HG03439 (cell line): ENCODE measurements around the gene SLC12A9.

Experiments used
- ATAC-seq: cut with Tn5 transposase; IDR thresholded peaks from one replicate; pipeline ENCODE4 v1.9.1; 2021; ENCODE audit warnings: mild to moderate bottlenecking, moderate library complexity; ENCODE audit not compliant: unreplicated experiment

Gene SLC12A9

DNA sequence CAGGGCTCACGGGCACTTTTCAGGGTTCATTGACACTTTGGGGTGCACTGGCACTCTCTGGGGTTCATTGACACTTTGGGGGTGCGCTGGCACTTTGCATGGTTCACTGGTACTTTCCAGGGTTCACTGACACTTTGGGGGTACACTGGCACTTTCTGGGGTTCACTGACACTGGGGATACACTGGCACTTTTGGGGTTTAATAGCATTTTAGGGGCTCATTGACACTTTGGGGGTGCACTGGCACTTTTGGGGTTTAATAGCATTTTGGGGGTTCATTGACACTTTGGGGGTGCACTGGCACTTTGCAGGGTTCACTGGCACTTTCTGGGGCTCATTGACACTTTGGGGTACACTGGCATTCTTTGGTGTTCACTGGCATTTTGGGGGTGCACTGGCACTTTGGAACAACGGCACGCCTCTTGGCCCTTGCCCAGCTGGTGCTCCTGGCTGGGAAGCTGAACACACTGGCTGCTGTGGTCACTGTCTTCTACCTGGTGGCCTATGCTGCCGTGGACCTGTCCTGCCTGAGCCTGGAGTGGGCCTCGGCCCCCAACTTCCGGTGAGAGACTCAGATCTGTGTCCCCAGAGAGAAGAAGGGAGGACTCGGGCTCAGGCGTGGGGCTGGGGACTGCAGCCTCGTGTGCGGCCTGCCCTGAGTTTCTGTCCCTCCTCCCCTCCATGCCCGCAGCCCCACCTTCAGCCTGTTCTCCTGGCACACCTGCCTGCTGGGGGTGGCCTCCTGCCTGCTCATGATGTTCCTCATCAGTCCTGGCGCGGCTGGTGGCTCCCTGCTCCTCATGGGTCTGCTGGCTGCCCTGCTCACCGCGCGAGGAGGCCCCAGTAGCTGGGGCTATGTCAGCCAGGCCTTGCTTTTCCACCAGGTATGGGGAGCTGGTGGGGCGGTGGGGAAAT lies 8.4 kb downstream of the SLC12A9 start:
- no peak for ATAC-seq

DNA sequence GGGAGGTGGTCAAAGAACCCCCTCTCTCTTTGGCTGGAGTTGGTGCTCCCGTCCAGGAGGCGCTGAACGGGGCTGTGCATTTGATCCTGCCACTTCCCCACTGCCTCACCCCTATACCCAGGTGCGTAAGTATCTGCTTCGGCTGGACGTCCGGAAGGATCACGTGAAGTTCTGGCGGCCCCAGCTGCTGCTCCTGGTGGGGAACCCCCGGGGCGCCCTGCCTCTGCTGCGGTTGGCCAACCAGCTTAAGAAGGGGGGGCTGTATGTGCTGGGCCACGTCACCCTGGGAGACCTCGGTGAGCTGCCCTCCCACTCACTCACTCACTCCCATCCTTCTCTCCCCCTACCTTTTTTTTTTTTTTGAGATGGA lies 9.1 kb downstream of the SLC12A9 start:
- ATAC-seq, result no peak

DNA sequence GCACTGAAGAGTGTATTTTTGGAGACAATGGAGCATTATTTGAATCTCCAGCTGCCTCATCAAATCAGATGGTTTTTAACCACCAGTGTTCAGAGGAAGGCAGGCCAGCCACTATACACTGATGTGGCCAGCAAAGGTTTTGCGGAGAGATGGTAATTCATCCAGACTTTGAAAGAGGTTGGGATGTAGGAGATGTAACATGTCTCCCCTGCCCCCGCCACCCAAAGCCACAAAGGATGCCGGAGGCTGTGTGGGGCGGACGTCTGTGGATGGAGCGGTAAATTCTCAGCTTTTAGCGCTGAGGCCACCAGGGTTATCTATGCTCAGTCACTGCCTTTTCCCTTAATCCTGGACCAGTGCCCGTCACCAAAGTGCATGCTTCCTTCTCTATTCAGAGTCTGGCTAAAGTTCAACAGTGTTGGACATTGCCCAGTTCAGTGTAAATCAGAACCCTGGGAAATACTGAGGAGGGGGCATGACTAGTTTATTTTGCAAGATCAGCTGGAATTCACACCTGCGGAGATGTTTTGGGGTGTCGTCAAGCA lies 11.0 kb downstream of the SLC12A9 start:
- ATAC-seq, result no peak

DNA sequence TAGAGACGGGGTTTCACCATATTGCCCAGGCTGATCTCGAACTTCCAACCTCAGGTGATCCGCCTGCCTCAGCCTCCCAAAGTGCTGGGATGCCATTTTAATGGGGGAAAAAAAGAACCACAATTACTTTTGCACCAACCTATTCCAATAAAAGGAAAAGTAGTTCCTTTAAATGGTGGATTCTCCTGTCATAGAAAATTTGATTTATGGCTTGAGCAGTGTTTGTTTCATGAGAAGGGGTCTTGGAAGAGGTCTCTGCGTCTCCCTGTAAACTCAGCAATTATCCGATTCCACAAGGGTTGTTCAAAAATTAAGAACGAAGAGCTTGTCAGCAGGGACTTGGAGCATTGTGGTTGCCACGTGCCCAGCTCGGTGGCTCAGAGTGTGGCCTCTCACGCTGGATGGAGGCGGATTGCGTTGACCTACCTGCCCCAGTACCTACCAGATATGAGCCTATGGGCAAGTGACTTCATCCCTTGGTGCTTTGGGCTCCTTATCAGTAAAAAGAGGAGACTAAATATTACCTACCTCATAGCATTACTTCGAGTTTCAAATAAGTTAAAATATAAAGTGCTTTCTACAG lies 11.8 kb downstream of the SLC12A9 start:
- no peak for ATAC-seq

DNA sequence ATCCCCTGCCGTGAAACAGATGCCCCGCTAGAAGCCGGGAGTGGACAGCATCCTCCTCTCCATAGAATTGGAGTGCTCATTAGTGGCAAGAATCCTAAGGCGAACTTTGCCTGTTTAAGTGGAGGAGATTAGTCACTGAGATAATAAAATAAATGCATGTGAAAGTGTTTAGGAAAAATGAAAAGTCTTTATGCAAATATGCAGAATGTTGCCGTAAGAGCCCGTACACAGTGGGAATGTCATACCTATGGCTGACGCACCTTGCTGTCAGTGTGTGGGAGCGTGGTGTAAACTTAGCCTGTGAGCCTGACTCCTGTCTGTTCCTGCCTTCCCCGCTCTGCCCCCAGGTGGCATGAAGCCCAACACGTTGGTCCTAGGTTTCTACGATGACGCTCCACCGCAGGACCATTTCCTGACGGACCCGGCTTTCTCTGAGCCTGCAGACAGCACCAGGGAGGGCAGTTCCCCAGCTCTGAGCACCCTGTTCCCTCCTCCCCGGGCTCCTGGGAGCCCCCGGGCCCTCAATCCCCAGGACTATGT lies 12.9 kb downstream of the SLC12A9 start:
- ATAC-seq, result no peak

DNA sequence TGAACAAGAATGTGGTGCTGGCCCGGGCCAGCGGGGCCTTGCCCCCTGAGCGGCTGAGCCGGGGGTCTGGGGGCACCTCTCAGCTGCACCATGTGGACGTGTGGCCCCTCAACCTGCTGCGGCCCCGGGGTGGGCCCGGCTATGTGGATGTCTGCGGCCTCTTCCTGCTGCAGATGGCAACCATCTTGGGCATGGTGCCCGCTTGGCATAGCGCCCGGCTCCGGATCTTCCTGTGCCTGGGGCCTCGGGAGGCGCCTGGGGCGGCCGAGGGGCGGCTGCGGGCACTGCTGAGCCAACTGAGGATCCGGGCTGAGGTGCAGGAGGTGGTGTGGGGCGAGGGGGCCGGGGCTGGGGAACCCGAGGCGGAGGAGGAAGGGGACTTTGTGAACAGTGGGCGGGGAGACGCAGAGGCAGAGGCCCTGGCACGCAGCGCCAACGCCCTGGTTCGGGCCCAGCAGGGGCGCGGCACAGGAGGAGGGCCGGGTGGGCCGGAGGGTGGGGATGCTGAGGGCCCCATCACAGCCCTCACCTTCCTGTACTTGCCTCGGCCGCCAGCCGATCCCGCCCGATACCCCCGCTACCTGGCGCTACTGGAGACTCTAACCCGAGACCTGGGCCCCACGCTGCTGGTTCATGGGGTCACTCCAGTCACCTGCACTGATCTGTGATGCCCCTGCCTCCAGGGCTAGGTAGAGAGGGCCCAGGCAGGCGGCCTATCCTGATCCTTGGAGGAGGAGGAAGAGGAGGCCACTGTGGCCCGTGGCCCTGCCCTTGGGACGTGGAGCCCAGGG lies 13.6 kb downstream of the SLC12A9 start:
- ATAC-seq, result no peak

DNA sequence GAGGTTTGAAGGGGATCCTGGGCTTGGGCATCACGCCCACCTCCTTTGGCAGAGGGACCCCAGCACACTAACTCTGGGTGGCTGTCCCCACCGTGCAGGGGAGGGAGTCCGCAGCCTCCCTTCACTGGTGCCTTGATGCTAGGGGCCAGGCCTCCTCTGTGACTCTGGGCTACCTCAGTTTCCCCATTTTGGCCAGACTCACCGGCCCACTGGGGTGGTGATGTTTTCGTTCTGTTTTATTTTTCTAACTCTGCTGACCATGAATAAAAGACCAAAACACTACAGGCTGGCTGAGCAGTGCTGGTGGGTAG lies 14.2 kb downstream of the SLC12A9 start:
- ATAC-seq, result no peak

DNA sequence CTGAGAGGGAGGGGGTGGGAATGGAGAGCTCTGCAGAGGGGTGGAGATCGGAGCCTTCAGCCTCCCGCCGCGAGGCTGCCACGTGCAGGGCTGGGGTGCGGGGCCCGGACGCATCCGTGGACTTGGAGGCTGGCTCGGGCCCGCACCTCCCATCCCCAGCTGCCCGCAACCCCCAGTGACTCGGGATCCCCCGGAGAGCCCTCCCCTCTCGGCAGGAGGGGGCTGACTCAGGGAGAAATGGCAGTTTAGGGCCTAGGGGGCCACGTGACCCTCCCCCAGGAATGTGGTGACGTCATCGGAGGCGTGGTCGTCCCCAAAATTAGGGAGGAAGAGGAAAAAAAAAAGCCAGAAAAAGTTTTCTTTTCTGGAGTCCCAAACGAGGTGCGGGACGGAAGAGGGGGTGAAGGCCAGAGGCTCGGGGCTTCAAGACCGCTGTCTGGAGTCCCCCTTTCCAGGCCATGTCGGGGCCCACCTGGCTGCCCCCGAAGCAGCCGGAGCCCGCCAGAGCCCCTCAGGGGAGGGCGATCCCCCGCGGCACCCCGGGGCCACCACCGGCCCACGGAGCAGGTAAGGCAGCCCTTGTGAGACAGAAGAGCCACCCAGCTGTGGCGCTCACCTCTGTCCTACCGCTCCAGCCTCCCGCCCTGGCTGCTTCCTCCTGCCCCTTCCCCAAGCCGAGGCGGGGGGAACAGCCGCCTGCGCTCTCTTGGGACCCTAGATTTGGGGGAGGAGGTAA lies 14.7 kb downstream of the SLC12A9 start, which contains the start of gene TRIP6:
Gene TRIP6, plus strand, starts transcription at position 348 of the 736 bp plus-strand sequence. Its CDS starts 111 bp downstream, at position 459.
- no peak for ATAC-seq

DNA sequence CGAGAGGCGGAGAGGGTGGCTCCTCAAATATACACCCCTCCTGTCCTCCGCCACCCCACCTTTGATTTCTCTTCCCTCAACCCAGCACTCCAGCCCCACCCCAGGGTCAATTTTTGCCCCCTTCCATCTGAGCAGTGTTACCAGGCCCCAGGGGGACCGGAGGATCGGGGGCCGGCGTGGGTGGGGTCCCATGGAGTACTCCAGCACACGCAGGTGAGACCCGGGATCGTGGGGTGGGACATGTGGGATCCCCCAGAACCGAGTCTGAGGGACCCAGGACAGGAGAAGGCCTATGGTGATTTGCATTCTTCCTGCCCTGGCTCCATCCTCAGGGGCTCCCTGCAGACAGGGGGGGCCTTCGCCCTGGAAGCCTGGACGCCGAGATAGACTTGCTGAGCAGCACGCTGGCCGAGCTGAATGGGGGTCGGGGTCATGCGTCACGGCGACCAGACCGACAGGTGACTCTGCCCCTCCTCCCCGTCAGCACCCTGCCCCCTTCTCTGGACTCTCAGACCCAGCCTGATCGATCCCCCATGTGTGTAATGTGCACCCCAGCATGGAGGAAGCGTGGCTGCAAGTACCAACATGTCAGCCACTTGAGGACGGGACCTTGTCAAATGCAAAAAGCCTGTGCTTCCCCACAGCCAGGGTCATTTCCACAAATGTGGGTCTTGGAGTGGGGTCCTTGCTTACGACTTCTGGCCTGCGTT lies 15.4 kb downstream of the SLC12A9 start:
- ATAC-seq, result no peak

DNA sequence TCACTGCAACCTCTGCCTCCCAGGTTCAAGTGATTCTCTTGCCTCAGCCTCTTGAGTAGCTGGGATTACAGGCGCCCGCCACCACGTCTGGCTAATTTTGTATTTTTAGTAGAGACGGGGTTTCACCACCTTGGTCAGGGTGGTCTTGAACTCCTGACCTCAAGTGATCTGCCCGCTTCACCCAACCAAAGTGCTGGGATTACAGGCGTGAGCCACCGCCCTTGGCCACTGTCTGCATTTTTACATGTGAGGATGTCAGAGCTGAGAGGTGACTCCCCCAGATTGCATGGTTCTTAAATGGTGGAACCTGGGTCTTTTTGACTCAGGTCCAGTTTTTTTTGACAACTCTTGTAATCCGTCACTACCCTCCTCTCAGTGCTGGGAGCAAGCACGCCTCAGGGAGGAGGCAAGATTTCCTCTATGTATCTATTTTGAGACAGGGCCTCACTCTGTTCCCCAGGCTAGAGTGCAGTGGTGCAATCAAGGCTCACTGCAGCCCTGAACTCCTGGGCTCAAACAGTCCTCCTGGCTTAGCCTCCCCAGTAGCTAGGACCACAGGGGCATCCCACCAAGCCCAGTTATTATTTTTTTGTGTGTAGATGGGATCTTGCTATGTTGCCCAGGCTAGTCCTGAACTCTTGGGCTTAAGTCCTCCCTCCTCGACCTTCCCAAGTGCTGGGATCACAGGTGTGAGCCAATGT lies 21.2 kb downstream of the SLC12A9 start:
- ATAC-seq, result no peak

DNA sequence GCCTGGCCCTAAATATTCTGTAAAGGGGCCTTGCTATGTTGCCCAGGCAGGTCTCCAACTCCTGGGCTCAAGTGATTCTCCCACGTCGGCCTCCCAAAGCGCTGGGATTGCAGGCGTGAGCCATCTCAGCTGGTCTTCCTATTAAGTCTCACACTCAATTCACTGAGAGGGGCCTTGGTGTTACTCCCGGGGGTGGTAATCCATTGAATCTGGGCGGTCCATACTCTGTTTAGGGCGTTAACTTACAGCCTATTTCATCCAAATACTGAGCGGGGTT lies 21.7 kb downstream of the SLC12A9 start:
- no peak for ATAC-seq

DNA sequence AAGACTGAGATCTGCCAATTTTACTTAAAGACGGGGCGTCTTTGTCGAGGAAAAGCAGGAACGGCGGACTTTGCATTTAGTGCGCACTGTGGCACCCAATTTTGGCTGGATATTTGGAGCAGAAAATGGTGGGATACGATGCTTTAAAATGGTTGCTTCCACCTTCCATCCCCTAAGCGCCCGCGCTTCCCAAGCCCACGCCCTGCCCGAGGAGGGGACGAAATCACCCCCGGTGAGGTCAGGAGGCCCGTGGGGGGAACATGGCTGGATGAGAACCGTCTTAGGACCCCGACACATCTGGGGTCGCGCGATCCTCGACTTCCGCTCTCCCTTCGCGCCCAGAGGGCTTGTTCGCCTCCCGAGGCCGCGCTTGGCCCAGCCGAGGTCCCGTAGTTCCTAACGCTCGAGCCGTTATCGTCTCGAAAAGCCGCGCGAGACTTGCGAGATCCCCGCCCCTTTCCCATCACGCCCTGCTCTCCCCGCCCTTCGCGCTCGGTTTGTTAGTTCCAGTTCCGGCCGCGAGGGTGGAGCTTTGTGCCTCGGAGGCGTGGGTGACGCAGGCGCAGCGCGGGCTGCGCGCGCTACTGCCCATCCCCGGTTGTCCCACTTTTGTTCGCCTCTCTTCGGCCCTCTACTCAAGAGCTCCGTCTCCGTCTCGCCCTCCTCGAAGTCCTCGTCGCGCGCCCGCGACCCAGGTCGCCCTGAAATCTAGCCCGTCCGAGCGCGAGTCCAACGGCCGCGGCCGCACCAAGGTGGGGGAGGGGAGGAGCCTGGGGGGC lies 22.3 kb downstream of the SLC12A9 start, which contains the start of gene SRRT:
Gene SRRT, plus strand, starts transcription at position 527 of the 779 bp plus-strand sequence. CDS start 488 bp downstream, outside the sequence.
- peak; percentile 85 for ATAC-seq

DNA sequence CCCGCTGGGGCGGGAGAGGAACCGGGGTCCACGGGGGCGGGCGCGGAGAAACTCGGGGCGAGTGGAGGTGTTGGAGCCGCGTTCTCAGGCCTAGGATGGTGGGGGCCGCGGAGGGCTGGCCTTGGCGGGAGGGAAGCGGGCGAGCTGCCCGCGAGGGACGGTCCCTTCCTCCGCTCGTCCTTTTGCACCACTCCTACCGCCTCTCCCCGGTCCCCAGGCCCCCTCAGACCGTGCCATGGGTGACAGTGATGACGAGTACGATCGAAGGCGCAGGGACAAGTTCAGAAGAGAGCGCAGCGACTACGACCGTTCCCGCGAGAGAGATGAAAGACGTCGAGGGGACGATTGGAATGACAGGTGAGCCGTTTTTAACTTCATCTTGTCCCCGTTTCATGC lies 22.8 kb downstream of the SLC12A9 start:
- ATAC-seq, result peak; percentile 25

DNA sequence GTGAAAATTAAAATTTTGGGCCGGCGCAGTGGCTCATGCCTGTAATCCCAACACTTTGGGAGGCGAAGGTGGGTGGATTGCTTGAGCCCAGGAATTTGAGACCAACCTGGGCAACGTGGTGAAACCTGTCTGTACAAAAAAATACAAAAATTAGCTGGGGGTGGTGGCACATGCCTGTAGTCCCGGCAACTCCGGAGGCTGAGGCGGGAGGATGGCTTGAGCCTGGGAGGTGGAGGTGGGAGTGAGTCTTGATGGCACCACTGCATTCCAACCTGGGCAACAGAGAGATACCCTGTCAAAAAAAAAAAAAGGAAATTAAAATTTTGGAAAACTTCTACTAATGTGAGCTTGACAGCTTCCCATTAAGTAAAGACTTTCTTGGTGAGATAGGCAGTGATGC lies 25.5 kb downstream of the SLC12A9 start:
- ATAC-seq, result no peak

DNA sequence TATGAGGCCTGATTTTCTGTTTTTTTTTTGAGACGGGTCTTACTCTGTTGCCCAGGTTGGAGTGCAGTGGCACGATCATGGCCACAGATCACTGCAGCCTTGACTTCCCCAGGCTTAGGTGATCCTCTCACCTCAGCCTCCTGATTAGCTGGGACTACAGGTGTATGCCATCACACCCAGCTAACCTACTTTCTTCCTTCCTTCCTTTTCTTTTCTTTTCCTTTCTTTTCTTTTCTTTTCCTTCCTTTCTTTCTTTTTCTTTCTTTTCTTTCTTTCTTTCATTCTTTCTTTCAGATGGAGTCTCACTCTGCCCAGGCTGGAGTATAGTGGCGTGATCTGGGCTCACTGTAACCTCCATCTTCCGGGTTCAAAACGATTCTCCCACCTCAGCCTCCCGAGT lies 26.2 kb downstream of the SLC12A9 start:
- ATAC-seq, result no peak

DNA sequence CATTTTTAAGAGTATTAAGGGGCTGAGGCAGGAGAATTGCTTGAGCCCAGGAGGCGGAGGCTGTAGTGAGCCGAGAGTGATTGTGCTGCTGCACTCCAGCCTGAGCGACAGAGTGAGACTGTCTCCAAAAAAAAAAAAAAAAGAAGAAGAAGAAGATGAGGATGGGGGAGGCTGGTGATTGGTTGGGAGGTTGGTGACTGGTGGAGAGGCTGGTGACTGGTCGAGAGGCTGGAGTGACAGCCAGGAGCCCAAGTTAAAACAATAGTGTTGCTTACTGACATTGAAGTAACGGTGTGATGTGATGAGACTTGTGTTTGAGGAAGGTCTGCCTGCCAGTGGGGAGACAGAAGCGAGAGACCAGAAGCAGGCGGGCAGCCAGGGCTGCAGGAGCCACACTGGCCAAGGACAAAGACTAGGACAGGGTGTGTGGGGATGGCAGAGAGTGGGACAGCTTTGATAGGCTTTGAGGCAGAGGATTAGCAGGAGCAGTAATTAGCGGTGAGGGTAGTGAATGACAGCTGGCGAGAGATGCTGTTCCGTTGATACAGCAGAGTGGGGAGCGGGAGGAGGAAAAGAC lies 27.3 kb downstream of the SLC12A9 start:
- no peak for ATAC-seq

DNA sequence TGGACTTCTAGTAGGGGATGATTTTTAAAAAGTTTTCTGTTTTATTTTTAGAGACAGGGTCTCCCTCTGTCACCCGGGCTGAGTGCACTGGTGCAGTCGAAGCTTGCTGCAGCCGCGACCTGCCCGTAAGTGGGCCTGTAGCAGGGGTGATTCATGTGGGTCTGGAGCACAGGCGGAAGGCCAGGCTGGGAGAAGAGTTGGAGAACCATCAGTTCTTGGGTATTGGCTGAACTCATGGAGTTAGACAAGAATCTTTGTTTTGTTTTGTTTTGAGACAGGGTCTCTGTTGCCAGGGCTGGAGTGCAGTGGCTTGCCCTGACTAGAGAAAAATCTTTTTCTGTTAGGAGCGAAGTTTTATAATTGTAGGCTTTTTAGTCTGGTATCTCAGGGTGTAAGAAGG lies 28.1 kb downstream of the SLC12A9 start:
- no peak for ATAC-seq

DNA sequence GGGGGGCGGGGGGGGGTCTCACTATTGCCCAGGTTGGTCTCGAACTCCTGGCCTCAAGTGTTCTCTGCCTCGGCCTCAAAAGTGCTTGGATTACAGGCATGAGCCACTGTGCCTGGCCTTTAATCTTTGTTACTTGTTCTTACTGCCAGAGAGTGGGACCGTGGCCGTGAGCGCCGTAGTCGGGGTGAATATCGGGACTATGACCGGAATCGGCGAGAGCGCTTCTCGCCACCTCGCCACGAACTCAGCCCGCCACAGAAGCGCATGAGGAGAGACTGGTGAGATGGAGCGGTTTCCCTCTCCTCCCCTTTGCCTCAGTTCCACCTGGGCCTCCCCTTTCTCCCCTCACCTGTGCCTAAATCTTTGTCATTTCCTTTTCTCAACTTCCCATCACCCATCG lies 28.6 kb downstream of the SLC12A9 start:
- ATAC-seq, result no peak
